K562 (cell line): ENCODE results near the gene LRIF1. TPM values are rescaled to one million over a fixed set of nuclear protein-coding genes. Genes with fewer than 3 reads are reported as not detected.
A peak's percentile ranks its signal among the peaks of the same experiment; 100 is the strongest.

Experiments used
- ATAC-seq: fragments of 200-7000 bp; cut with Tn5 transposase; 3 replicates; pipeline ENCODE4 v1.9.1; 2020; ENCODE audit warnings: moderate library complexity
- BruUV-seq: library from RNA; stranded (reverse); fragments of 400-500 nt; replicated peaks from 2 replicates; lab custom pipeline; 2021; lab: Mats Ljungman, UMichigan
- CTCF ChIA-PET: fragments of 300-600 bp; formaldehyde crosslinking; extraction: SDS; loops from one replicate; lab custom pipeline; 2021; ENCODE audit warnings: low intra/inter-chr PET ratio; lab: Yijun Ruan, JAX
- POLR2A ChIA-PET: fragments of 300-600, 350-650 bp; sonication (Branson Sonifier 250); formaldehyde crosslinking; extraction: SDS; loops from one replicate; lab custom pipeline; 2021; ENCODE audit warnings: antibody characterized with exemption, inconsistent platforms; lab: Yijun Ruan, JAX
- DNase-seq, 4 experiments: peaks; one replicate each; pipeline versions ENCODE4 v3.0.0 to v3.0.0-alpha.2; 2011 to 2018; ENCODE audit warnings: low spot score in 3 of 4, mixed read lengths in 3 of 4; ENCODE audit errors: extremely low read depth in 1 of 4
- FAIRE-seq: peaks from 2 replicates; lab custom pipeline; 2011; peaks lifted over from hg19 to GRCh38; lab: Jason Lieb, UNC
- H2AFZ ChIP-seq: 2 replicates; pipeline ENCODE4 v1.6.0; 2011; ENCODE audit warnings: low read depth, low read length, control low read depth, inconsistent platforms
- H3K27ac ChIP-seq: fragments of 200-600 bp; 3 replicates; pipeline ENCODE4 v1.8.0; 2011; ENCODE audit warnings: low read depth, mild to moderate bottlenecking, control low read depth, inconsistent platforms, low read length, moderate library complexity, mixed read lengths; ENCODE audit errors: extremely low read depth
- H3K27me3 ChIP-seq, 2 experiments: fragments of 300-600 bp in 1 of 2; 2 replicates in 1 of 2; 3 replicates in 1 of 2; pipeline versions ENCODE4 v1.6.0 to v1.8.0; 2011; ENCODE audit warnings: inconsistent platforms in 2 of 2, low read length in 2 of 2, mild to moderate bottlenecking in 1 of 2, mixed read lengths in 1 of 2, moderate library complexity in 1 of 2; ENCODE audit not compliant: control insufficient read depth in 2 of 2, insufficient read depth in 2 of 2
- H3K36me3 ChIP-seq: fragments of 300-600 bp; 3 replicates; pipeline ENCODE4 v1.8.0; 2011; ENCODE audit warnings: mild to moderate bottlenecking, low read length, inconsistent platforms; ENCODE audit not compliant: control insufficient read depth, insufficient read depth
- H3K4me1 ChIP-seq, 2 experiments: fragments of 200-600 bp in 1 of 2; replicated peaks in 1 of 2; 2 replicates in 1 of 2; 3 replicates in 1 of 2; pipeline versions ENCODE4 v1.5.1 to v1.8.0; 2011; ENCODE audit warnings: inconsistent platforms in 2 of 2, low read length in 2 of 2, mild to moderate bottlenecking in 1 of 2, mixed read lengths in 1 of 2, moderate library complexity in 1 of 2; ENCODE audit not compliant: control insufficient read depth in 2 of 2, insufficient read depth in 2 of 2
- H3K4me2 ChIP-seq: 2 replicates; pipeline ENCODE4 v1.6.1; 2011; ENCODE audit warnings: low read length, control low read depth, inconsistent platforms, mixed read lengths; ENCODE audit not compliant: insufficient read depth
- H3K4me3 ChIP-seq: fragments of 200-600 bp; sonication (generic), shearing (Covaris generic); 2 replicates; pipeline ENCODE4 v1.5.1; 2016; ENCODE audit warnings: control low read depth, inconsistent platforms
- H3K79me2 ChIP-seq: fragments of 200-600 bp; 3 replicates; pipeline ENCODE4 v1.8.0; 2011; ENCODE audit warnings: low read length, inconsistent platforms; ENCODE audit not compliant: control insufficient read depth, insufficient read depth
- H3K9ac ChIP-seq, 2 experiments: 2 replicates each; pipeline versions ENCODE4 v1.6.0 to v1.6.1; 2011; ENCODE audit warnings: low read depth in 2 of 2, low read length in 2 of 2, control low read depth in 1 of 2, inconsistent platforms in 1 of 2, mild to moderate bottlenecking in 1 of 2, mixed read lengths in 1 of 2; ENCODE audit not compliant: insufficient read depth in 1 of 2
- H3K9me1 ChIP-seq: one replicate; pipeline ENCODE4 v1.6.0; 2011; ENCODE audit warnings: inconsistent platforms, mild to moderate bottlenecking, low read length, moderate library complexity; ENCODE audit not compliant: control insufficient read depth, insufficient read depth
- H3K9me3 ChIP-seq: replicated peaks from 2 replicates; pipeline ENCODE4 v1.5.1; 2011; ENCODE audit warnings: low read depth, low read length, inconsistent platforms; ENCODE audit not compliant: control insufficient read depth, insufficient read depth
- H4K20me1 ChIP-seq: replicated peaks from 2 replicates; pipeline ENCODE4 v1.6.1; 2011; ENCODE audit warnings: low read length, inconsistent platforms, mixed read lengths; ENCODE audit not compliant: control insufficient read depth, insufficient read depth
- ATF3 ChIP-seq, 2 experiments: fragments of 450-650 bp in 1 of 2; sonication (generic) in 1 of 2; formaldehyde crosslinking in 1 of 2; IDR thresholded peaks in 1 of 2; conservative IDR thresholded peaks in 1 of 2; 2 replicates each; pipeline versions ENCODE4 v1.6.1 to v1.8.1; 2016 to 2023; ENCODE audit warnings: mild to moderate bottlenecking in 2 of 2, moderate library complexity in 2 of 2, inconsistent platforms in 1 of 2, missing genetic modification reagents in 1 of 2
- CEBPG ChIP-seq, 3 experiments: fragments of 200-800 bp in 1 of 3; sonication (Bioruptor generic) in 1 of 3; sonication (generic) in 1 of 3; formaldehyde crosslinking in 1 of 3; IDR thresholded peaks in 2 of 3; conservative IDR thresholded peaks in 1 of 3; 2 replicates each; pipeline versions ENCODE4 v1.6.1 to v1.8.0; 2016 to 2022; ENCODE audit warnings: missing compliant biosample characterization in 2 of 3, missing genetic modification characterization in 2 of 3, mild to moderate bottlenecking in 1 of 3, missing genetic modification reagents in 1 of 3
- ERF ChIP-seq: fragments of 450-650 bp; formaldehyde crosslinking; IDR thresholded peaks from 2 replicates; pipeline ENCODE4 v1.4.0; 2020; ENCODE audit warnings: mild to moderate bottlenecking, mixed read lengths
- FOSL1 ChIP-seq: fragments of 200-800 bp; sonication (Bioruptor generic); conservative IDR thresholded peaks from 2 replicates; pipeline ENCODE4 v1.6.1; 2016; ENCODE audit warnings: missing genetic modification characterization, missing compliant biosample characterization
- TEAD2 ChIP-seq: fragments of 450-650 bp; IDR thresholded peaks from 2 replicates; pipeline ENCODE4 v1.6.1; 2016; ENCODE audit warnings: missing genetic modification characterization, control low read depth, missing compliant biosample characterization
- YY1 ChIP-seq, 3 experiments: IDR thresholded peaks; 2 replicates each; pipeline ENCODE4 v1.6.1; 2011; ENCODE audit warnings: low read length in 2 of 3, mild to moderate bottlenecking in 2 of 3, moderate library complexity in 2 of 3, borderline replicate concordance in 1 of 3, control low read depth in 1 of 3, low read depth in 1 of 3; ENCODE audit not compliant: insufficient read depth in 3 of 3, insufficient replicate concordance in 2 of 3, control insufficient read depth in 1 of 3, insufficient read length in 1 of 3; ENCODE audit errors: extremely low read depth in 1 of 3
- WGBS: fragments of 100-300 bp; shearing (Covaris generic); methylation state at CpG from one replicate; pipeline ENCODE4 v1.1.6; 2016; ENCODE audit warnings: low coverage, mixed read lengths; ENCODE audit not compliant: insufficient coverage; ENCODE audit errors: missing lambda C conversion rate; 5-methylcytosine and 5-hydroxymethylcytosine counted together
- in situ Hi-C: fragments of 300-500 bp; cut with MboI; formaldehyde crosslinking; loops from 4 replicates; pipeline ENCODE4 v1.15.0; 2018; ENCODE audit warnings: inconsistent platforms, mixed read lengths
- intact Hi-C: fragments of 100-400 bp; cut with micrococcal nuclease; formaldehyde crosslinking; loops from 2 replicates; pipeline ENCODE4 v1.14.2; 2022
- polyA plus RNA-seq, 8 experiments: library from polyadenylated mRNA; depleted of rRNA in 4 of 8; stranded (reverse) in 5 of 8; unstranded in 3 of 8; fragments of >200 nt; fragmentation: Nextera tagmentation in 2 of 8; fragmentation: Illumina TruSeq in 1 of 8; extraction: Ambion mirVana in 2 of 8; extraction: Trizol in 1 of 8; gene quantifications; 2 replicates each; pipeline versions ENCODE4 v1.2.1 to v1.2.3, GENCODE V29; 2011 to 2014; ENCODE audit warnings: inconsistent platforms in 1 of 8, missing spikeins in 1 of 8
- total RNA-seq, 7 experiments: library from RNA; depleted of rRNA in 6 of 7; stranded (reverse); fragments of >200 nt in 6 of 7; fragmentation: Illumina TruSeq in 2 of 7; extraction: Trizol in 2 of 7; gene quantifications; 2 replicates each; pipeline versions ENCODE4 v1.2.1 to v1.2.3, GENCODE V29; 2011 to 2021; ENCODE audit warnings: low replicate concordance in 1 of 7

LRIF1 gene
- total and polyA plus RNA-seq, 9 of the 15 experiments (the other 6 are each of a cell fraction or from before 2014, with no cell fraction given) = 35.6 to 88.8 (median 74.1) TPM

GRCh38 chr1:110967256-110967655, 3.5 kb upstream of the LRIF1 start:
- WGBS = 22% methylated on average over 1 of the region's 1 CpG
- intact Hi-C loops = loop anchor here (10.0 kb wide), 1 partner anchor 632 kb away; the partner anchor contains the start of gene RBM15
- Histone ChIP-seq H3K36me3 (no peaks in the 10 kb centered on the region), H3K27ac (no peak overlapping the region), H3K79me2 (peaks cover 14% of the 10 kb centered on the region), H4K20me1 (no peaks in the 10 kb centered on the region), H3K4me1 (no peaks in the 10 kb centered on the region), H3K27me3 (no peaks in the 10 kb centered on the region), H3K9ac (no peak overlapping the region), H3K9me3 (peaks cover 2% of the 10 kb centered on the region; the same call in 1 of the 2 replicates), H3K4me2 (no peak overlapping the region), H3K4me3 (no peak overlapping the region), H3K9me1 (no peaks in the 10 kb centered on the region), H2AFZ (no peak overlapping the region)
- FAIRE-seq (no peak), DNase-seq (no peak), ATAC-seq (no peak)
- BruUV-seq = no TSS peak
- CTCF ChIA-PET = no interaction called here
- in situ Hi-C loops = no loop called here
- TF ChIP-seq YY1 (IDR thresholded peaks at IDR 0.05; ENCODE audit: borderline replicate concordance in 1 of 3, control insufficient read depth in 1 of 3, extremely low read depth in 1 of 3, insufficient read depth in 3 of 3, insufficient read length in 1 of 3, insufficient replicate concordance in 2 of 3, low read depth in 1 of 3, low read length in 2 of 3) = peak in 1 of 3 experiments; percentile 35
- no peak for TF ChIP-seq ERF (CRISPR knock-in tag)
- TF ChIP-seq CEBPG (CRISPR knock-in tag; IDR thresholded peaks at IDR 0.05) = no peak
- peak in 1 of 2 experiments; percentile 67; a peak in 2 of 4 replicates for TF ChIP-seq CEBPG (tag; conservative IDR thresholded peaks at IDR 0.05 in 1 of 2, IDR thresholded peaks at IDR 0.05 in 1 of 2)
- TF ChIP-seq TEAD2 (tag) = no peak
- TF ChIP-seq FOSL1 (tag) = 0 out of 2 replicates have a peak, but pooled peaks have one; percentile 27
- TF ChIP-seq ATF3 (IDR thresholded peaks at IDR 0.05) = peak; percentile 48
- no peak for TF ChIP-seq ATF3 (CRISPR knock-in tag; conservative IDR thresholded peaks at IDR 0.05)
- POLR2A ChIA-PET = no interaction called here
